GM21381 (cell line): ENCODE data around the gene CADM1.

Experiments used
- ATAC-seq: cut with Tn5 transposase; IDR thresholded peaks from one replicate; pipeline ENCODE4 v1.9.1; 2021; ENCODE audit warnings: mild to moderate bottlenecking, moderate library complexity; ENCODE audit not compliant: unreplicated experiment

CADM1 gene

GRCh38 chr11:115290479-115290878 is 213.7 kb downstream of the CADM1 start:
- ATAC-seq: no peak

DNA sequence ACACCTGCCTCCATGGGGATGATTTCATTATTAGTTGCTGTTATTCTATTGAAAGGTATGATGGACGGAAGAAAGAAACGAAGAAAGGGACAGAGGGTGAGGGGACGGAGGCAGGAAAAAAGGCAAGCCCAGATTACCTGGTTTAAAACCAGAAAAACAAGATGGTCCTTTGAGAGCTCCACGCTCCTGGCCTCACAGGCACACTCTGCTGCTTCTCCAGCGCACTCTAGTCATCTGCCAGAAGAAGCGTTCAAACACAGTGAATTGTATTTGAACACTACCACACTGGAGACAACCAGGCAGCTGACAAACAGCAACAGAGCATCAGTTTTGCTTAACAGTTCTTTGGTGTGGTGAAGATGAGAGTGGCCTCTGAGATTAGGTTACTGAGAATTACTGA is 216.9 kb downstream of the CADM1 start:
- ATAC-seq: no peak

DNA sequence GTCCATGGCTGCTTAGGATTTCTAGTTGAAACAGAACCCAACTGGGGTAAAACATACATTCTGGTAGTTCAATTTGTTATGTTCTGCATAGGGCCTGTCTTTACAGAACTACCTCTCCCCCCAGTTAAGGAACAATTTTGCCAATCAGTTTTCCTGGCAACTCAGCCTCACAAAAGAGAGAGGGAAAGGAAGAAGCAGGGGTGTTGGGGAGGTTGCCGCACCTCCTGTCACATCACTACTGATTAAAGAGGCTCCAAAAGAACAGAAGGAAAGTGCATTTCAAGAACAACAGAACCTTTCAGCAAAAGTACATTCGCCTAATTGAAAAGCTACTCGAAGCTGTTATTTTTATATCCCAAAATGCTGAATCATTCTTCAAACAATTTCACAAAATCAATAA is 217.6 kb downstream of the CADM1 start:
- no peak for ATAC-seq

DNA sequence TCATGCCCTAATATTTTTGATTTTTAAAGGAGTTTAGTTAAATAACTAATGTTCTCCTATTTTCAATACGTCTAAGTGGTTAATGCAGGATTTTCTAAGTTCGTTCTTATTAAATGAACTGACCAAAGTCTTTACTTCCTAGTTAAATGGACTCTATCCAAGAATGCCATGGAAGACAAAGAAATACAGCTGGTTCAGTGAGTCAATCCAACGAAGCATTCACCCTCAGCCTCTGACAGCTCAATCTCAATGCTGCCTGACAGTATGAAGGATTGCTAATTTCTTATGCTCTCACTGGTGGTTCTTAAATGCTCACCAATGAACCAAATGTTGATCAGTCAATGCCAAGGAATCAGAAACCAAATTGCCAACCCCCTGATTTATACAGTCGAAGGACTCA is 219.4 kb downstream of the CADM1 start:
- ATAC-seq: no peak

- no peak for ATAC-seq
Measured at GRCh38 chr11:115282923-115283322, 221.3 kb downstream of the CADM1 start.

- no peak for ATAC-seq
Measured at GRCh38 chr11:115280775-115281174, 223.4 kb downstream of the CADM1 start.

GRCh38 chr11:115279813-115280761 is 224.1 kb downstream of the CADM1 start:
- no peak for ATAC-seq

- ATAC-seq: no peak
Measured at GRCh38 chr11:115276799-115277198, 227.4 kb downstream of the CADM1 start.

- ATAC-seq: no peak
Measured at GRCh38 chr11:115276191-115276590, 228.0 kb downstream of the CADM1 start.

- no peak for ATAC-seq
Measured at GRCh38 chr11:115275045-115275444, 229.2 kb downstream of the CADM1 start.

DNA sequence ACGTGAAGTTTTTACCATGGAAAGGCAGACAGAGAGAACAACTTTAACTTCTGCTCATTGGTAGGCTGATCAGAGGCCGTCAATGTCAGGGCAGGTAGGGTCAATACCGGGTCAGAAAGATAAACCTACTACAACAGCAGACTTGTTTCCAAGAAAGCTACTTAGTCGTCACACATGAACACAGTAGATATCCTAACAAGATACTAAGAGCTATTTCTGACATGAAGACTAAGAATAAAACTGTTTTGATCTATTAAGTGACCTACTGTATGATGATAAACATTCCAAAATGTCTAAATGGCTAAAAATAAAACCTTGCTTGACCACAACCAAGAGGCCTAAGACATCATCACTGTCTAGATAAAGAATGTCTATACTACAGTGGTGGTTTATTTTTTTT is 231.3 kb downstream of the CADM1 start:
- no peak for ATAC-seq

DNA sequence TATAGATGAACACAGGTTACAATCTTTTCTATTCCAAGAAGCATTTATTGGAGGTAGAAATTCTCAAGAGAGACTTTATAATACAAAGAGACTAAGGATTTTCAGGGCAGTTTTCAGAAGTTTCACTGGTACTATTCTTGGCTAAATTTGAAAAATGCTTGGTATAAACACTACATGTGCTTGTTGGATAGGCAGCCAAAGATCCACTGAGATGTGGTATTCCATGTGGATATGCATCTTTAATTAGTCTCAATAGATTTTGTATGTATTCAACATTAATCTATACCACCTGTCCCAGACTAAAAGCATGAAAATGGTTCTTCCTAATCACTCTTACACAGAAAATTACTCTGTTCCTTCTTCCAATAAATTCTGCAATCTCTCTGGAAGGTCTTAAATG is 232.6 kb downstream of the CADM1 start:
- ATAC-seq: no peak

GRCh38 chr11:115269191-115269950 is 234.8 kb downstream of the CADM1 start:
- ATAC-seq: no peak

DNA sequence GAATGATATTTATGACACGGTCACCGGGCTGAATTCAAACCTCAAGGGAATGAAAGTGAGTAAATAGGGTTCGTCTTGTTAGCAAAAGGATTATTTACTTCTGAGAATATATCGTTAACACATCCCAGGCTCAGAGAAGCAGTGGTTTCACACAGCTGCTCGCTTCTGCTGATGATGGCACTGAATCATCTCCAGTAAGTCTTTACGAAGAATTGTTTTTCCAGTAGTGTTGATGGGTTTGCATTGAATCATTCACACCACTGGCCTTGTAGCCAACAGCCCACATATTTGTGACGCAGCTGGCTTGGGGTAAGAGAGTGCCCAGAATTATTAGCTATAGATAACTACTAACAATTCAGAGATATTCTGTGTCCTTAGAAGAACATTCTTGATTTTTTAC is 236.3 kb downstream of the CADM1 start:
- ATAC-seq: no peak

DNA sequence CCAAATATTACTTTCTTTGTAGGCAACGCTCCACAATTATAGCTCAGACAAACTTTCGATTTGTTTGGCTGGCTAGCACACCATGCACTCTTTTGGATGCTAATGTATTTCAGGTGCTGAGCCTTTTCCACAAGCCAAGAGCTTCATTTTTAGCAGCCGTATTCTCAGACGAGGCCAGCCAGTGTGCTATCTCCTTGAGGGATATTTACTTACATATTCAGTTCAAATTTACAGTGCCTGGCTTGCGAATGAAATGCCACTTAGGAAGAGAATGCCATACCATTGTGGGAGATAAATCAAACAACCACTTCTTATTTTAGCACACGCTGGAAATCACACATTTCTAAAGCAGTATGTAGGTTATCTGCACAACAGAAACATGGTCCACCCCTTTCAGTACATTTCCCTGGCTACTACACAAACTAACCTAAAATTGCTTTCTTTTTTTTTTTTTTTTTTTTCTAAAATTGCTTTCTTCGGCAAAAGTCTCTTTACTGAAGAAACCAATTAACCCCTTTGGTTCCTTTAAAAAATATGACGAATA is 236.9 kb downstream of the CADM1 start:
- no peak for ATAC-seq

GRCh38 chr11:115266066-115266639 is 238.1 kb downstream of the CADM1 start:
- ATAC-seq: no peak

- no peak for ATAC-seq
Measured at GRCh38 chr11:115263799-115264656, 240.2 kb downstream of the CADM1 start.

DNA sequence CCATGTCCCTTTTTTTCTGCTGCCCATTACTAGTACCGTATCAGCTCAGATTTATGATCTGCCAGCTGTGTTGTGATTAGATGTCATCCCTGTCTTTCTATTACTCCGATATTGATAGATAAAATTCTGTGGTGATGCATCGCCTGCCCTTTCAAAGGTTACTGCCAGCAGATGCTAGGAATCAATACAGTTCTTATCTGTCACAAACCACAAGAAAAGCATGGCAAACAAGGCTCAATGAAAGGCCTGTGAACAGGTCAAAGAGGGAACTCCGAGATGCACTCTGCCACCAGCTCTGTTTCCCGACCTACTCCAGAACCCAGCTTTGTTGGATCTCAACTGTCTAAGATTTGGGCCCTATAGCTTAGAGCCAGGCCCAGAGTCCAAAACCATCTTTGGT is 246.0 kb downstream of the CADM1 start:
- no peak for ATAC-seq

DNA sequence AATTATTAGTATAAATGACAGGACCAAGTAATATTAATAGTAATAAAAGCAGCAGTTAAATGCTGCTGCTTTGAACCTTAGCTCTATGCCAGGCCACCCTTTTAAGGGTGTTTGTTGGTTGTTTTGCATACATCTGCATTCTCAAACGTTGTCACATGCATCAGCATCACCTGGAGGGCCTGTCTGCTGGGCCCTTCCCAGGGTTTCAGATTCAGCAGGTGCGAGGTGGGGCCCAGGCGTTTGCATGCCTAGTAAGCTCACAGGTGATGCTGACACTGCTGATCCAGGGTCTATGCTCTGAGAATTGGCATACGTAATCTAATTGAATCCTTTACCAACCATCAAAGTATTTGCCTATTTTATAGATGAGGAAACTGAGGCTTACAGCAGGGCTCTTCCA is 246.5 kb downstream of the CADM1 start:
- no peak for ATAC-seq

GRCh38 chr11:115257270-115257669 is 246.9 kb downstream of the CADM1 start:
- ATAC-seq: no peak
